Cardiac fibroblast (primary cell): ENCODE measurements around the gene CAV2.

Experiments
- DNase-seq, 2 donors: peaks; one replicate each; pipeline versions ENCODE4 v3.0.0 to v3.0.0-alpha.2; 2010; ENCODE audit warnings: low read depth in 2 of 2
- H3K4me3 ChIP-seq, 2 donors: replicated peaks in 1 of 2; 1 replicate in 1 of 2; 2 replicates in 1 of 2; pipeline ENCODE4 v1.5.1; 2011; ENCODE audit warnings: low read depth in 2 of 2, low read length in 2 of 2, mild to moderate bottlenecking in 2 of 2, moderate library complexity in 1 of 2
- CTCF ChIP-seq: IDR thresholded peaks from one replicate; pipeline ENCODE4 v1.5.1; 2011; ENCODE audit warnings: low read depth, mild to moderate bottlenecking, low read length, inconsistent platforms

CAV2 gene

GRCh38 chr7:116532102-116532688 is 32.7 kb downstream of the CAV2 start:
- no peak overlapping the region for H3K4me3 ChIP-seq
- no peak for TF ChIP-seq CTCF

GRCh38 chr7:116534790-116535189 is 35.3 kb downstream of the CAV2 start:
- TF ChIP-seq CTCF = no peak
- no peak overlapping the region for H3K4me3 ChIP-seq
- peak in 1 of 2 donors; percentile 59 for DNase-seq

More at GRCh38 chr7:116532102-116532688, 32.7 kb downstream of the CAV2 start:
- no peak for DNase-seq

GRCh38 chr7:116535416-116535815 is 35.9 kb downstream of the CAV2 start:
- H3K4me3 ChIP-seq = no peak overlapping the region
- no peak for TF ChIP-seq CTCF
- no peak for DNase-seq

- H3K4me3 ChIP-seq = no peak overlapping the region
- no peak for DNase-seq
- TF ChIP-seq CTCF = no peak
Measured at GRCh38 chr7:116538138-116538537, 38.6 kb downstream of the CAV2 start.

GRCh38 chr7:116539879-116540278 is 40.3 kb downstream of the CAV2 start:
- no peak for DNase-seq
- TF ChIP-seq CTCF = no peak
- no peak overlapping the region for H3K4me3 ChIP-seq

GRCh38 chr7:116540743-116541142 is 41.2 kb downstream of the CAV2 start:
- no peak overlapping the region for H3K4me3 ChIP-seq
- DNase-seq = peak in 1 of 2 donors; percentile 40
- no peak for TF ChIP-seq CTCF

- H3K4me3 ChIP-seq = no peak overlapping the region
- TF ChIP-seq CTCF = no peak
Measured at GRCh38 chr7:116541951-116542350, 42.4 kb downstream of the CAV2 start.

More at GRCh38 chr7:116541951-116542350, 42.4 kb downstream of the CAV2 start:
- no peak for DNase-seq
